DND-41 (cell line): ENCODE measurements around the gene OCA2.

Experiments
- ATAC-seq: fragments of 200-7000 bp; cut with Tn5 transposase; 3 replicates; pipeline ENCODE4 v1.9.1; 2021; ENCODE audit warnings: low read depth; ENCODE audit not compliant: insufficient read depth
- DNase-seq: peaks from one replicate; pipeline ENCODE4 v3.0.0-alpha.2; 2020
- H2AFZ ChIP-seq: 2 replicates; pipeline ENCODE4 v1.6.0; 2012; ENCODE audit warnings: low read depth, low read length
- H3K27ac ChIP-seq: 2 replicates; pipeline ENCODE4 v1.5.1; 2012; ENCODE audit warnings: low read length, inconsistent platforms
- H3K27me3 ChIP-seq: fragments of 200-600 bp; sonication (generic); 2 replicates; pipeline ENCODE4 v1.6.0; 2012; ENCODE audit warnings: low read length, mild to moderate bottlenecking, inconsistent platforms; ENCODE audit not compliant: insufficient read depth, poor library complexity
- H3K36me3 ChIP-seq: 2 replicates; pipeline ENCODE4 v1.5.1; 2012; ENCODE audit warnings: low read length, inconsistent platforms; ENCODE audit not compliant: insufficient read depth
- H3K4me1 ChIP-seq: 2 replicates; pipeline ENCODE4 v1.5.1; 2012; ENCODE audit warnings: mild to moderate bottlenecking, low read length; ENCODE audit not compliant: insufficient read depth
- H3K4me2 ChIP-seq: 2 replicates; pipeline ENCODE4 v1.6.0; 2012; ENCODE audit warnings: mild to moderate bottlenecking, moderate library complexity, low read length, inconsistent platforms; ENCODE audit not compliant: insufficient read depth
- H3K4me3 ChIP-seq, 2 experiments: fragments of 200-600 bp in 1 of 2; shearing (Covaris generic) in 1 of 2; 2 replicates each; pipeline ENCODE4 v1.5.1; 2012 to 2016; ENCODE audit warnings: inconsistent platforms in 2 of 2, low read length in 2 of 2, mild to moderate bottlenecking in 2 of 2, low read depth in 1 of 2, moderate library complexity in 1 of 2
- H3K79me2 ChIP-seq: 2 replicates; pipeline ENCODE4 v1.6.0; 2012; ENCODE audit warnings: low read length, inconsistent platforms; ENCODE audit not compliant: insufficient read depth
- H3K9ac ChIP-seq: 2 replicates; pipeline ENCODE4 v1.6.0; 2012; ENCODE audit warnings: low read depth, mild to moderate bottlenecking, inconsistent platforms, low read length, moderate library complexity
- H3K9me3 ChIP-seq: 2 replicates; pipeline ENCODE4 v1.5.1; 2012; ENCODE audit warnings: low read length, moderate library complexity, mild to moderate bottlenecking, inconsistent platforms; ENCODE audit not compliant: insufficient read depth, severe bottlenecking
- H4K20me1 ChIP-seq: 2 replicates; pipeline ENCODE4 v1.6.0; 2012; ENCODE audit warnings: low read length; ENCODE audit not compliant: insufficient read depth
- EZH2 ChIP-seq: IDR thresholded peaks from 3 replicates; pipeline ENCODE4 v1.6.1; 2012; ENCODE audit warnings: borderline replicate concordance, low read depth, mild to moderate bottlenecking, moderate library complexity, low read length, inconsistent platforms; ENCODE audit not compliant: severe bottlenecking
- TF ChIP-seq, protein P1 (sequence below): IDR thresholded peaks from 2 replicates; pipeline ENCODE4 v1.5.1; 2012; ENCODE audit warnings: borderline replicate concordance, low read length, moderate library complexity, mild to moderate bottlenecking; ENCODE audit not compliant: poor library complexity, severe bottlenecking; ENCODE audit errors: extremely low read depth

The OCA2 gene

DNA sequence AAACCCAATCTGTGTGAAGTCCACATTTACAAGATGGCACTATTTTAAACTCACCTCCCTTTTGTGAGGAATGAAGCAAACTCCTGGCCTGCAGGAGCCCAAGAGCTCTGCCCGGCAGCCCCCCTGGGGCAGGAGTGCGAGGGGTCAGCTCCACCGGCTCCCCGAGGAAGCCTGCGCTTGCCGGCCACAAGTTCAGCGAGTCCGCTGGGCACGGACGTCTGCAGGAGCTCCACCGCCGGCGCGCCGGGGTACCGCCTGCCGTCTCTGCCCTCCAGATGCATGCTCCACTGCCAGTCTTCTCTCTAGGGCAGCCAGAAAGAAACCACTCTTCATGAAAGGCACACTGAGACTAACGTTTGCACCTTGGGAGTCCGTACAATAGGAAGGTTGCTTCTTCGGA is 17.5 kb downstream of the OCA2 start:
- Histone ChIP-seq H4K20me1 (no peaks in the 10 kb centered on the region), H3K4me1 (no peaks in the 10 kb centered on the region), H3K9me3 (no peaks in the 10 kb centered on the region), H3K4me3 (no peak overlapping the region), H3K27me3 (no peaks in the 10 kb centered on the region), H3K36me3 (no peaks in the 10 kb centered on the region), H2AFZ (no peak overlapping the region), H3K9ac (no peak overlapping the region), H3K4me2 (no peak overlapping the region), H3K79me2 (no peaks in the 10 kb centered on the region), H3K27ac (no peak overlapping the region)
- ATAC-seq, result no peak
- TF ChIP-seq EZH2, result no peak
- DNase-seq, result no peak

DNA sequence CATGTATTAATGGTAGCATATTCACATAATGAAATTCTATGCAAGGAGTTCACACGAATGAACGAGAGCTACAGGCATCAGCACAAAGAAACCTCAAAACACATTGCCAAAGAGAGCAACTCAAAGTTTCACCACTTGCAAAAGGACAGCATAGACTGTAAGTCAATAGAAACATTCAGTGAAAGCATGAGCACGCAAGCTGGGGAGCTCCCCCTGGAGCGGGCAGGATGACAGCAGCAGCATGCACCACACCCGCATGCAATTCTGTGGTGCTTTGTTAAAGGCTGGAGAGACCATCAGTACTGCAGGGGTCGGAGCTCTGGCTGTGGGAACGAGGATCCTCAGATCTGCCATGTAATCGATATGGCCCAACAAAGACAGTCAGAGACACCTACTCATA is 18.7 kb downstream of the OCA2 start:
- Histone ChIP-seq H3K9me3 (no peaks in the 10 kb centered on the region), H4K20me1 (no peaks in the 10 kb centered on the region), H2AFZ (no peak overlapping the region), H3K4me1 (no peaks in the 10 kb centered on the region), H3K79me2 (no peaks in the 10 kb centered on the region), H3K4me2 (no peak overlapping the region), H3K27ac (no peak overlapping the region), H3K27me3 (no peaks in the 10 kb centered on the region), H3K4me3 (no peak overlapping the region), H3K9ac (no peak overlapping the region), H3K36me3 (no peaks in the 10 kb centered on the region)
- ATAC-seq (no peak), DNase-seq (no peak)
- no peak for TF ChIP-seq EZH2
- TF ChIP-seq, protein P1, sequence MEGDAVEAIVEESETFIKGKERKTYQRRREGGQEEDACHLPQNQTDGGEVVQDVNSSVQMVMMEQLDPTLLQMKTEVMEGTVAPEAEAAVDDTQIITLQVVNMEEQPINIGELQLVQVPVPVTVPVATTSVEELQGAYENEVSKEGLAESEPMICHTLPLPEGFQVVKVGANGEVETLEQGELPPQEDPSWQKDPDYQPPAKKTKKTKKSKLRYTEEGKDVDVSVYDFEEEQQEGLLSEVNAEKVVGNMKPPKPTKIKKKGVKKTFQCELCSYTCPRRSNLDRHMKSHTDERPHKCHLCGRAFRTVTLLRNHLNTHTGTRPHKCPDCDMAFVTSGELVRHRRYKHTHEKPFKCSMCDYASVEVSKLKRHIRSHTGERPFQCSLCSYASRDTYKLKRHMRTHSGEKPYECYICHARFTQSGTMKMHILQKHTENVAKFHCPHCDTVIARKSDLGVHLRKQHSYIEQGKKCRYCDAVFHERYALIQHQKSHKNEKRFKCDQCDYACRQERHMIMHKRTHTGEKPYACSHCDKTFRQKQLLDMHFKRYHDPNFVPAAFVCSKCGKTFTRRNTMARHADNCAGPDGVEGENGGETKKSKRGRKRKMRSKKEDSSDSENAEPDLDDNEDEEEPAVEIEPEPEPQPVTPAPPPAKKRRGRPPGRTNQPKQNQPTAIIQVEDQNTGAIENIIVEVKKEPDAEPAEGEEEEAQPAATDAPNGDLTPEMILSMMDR, result no peak

DNA sequence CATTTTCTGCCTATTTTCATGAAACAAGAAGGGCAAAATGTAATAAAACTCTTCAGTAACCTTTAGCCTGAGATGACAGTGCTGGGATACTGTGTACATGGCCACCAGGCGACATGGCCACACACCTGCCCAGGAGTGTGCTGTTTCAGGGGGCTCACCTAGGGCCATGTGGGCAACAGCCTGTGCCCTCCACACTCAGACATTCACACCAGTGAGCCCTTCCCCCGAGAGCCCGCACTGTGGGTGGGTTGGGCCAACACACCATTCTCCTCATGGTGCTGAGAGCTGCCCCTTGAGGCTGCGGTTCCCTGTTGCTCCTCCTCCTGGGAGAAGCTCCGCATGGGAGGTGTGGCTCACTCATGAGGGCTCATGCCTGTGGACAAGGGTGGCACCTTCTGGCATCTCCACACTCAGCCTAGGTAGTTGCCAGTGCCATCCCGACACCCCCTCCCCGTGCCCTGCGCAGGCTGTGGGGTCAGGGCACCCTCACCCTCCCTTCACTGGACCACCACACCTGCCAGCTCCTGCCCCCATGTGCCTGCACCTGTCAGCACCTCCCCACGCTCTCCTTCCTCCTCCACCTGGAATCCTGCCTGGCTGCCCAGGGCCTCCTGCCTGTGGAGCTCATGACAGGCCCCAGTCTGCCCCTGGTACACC is 19.7 kb downstream of the OCA2 start:
- H2AFZ ChIP-seq, result no peak overlapping the region
- no peaks in the 10 kb centered on the region for H3K9me3 ChIP-seq
- no peak overlapping the region for H3K9ac ChIP-seq
- H3K4me1 ChIP-seq, result no peaks in the 10 kb centered on the region
- H3K36me3 ChIP-seq, result no peaks in the 10 kb centered on the region
- TF ChIP-seq, protein P1, result no peak
- TF ChIP-seq EZH2, result no peak
- H3K27me3 ChIP-seq, result no peaks in the 10 kb centered on the region
- DNase-seq, result no peak
- H3K4me2 ChIP-seq, result no peak overlapping the region
- no peak overlapping the region for H3K27ac ChIP-seq
- no peaks in the 10 kb centered on the region for H4K20me1 ChIP-seq
- ATAC-seq, result no peak
- no peaks in the 10 kb centered on the region for H3K79me2 ChIP-seq
- no peak overlapping the region for H3K4me3 ChIP-seq

DNA sequence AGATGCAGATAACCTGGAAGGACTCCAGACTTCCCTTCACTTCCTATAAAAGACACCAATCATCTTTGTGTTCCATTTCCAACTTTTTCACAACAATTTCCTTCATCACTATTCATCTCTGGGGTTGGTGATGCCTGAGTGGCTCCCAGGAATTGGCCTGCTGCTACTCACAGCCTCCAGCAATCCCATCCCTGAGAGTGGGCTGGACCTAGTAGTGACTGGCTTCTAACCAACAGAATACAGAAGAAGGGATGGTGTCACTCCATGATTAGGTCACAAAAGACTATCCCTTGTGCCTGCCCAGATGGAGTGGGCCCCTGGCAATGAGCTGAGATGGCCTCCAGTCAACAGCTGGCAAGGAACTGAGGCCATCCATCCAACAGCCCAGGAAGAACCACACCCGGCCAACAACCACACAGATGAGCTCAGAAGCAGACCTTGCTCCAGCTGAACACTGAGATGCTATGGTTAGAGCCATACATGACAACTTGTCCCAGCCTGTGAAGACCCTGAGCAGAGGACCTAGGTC is 20.9 kb downstream of the OCA2 start:
- no peak for TF ChIP-seq EZH2
- TF ChIP-seq, protein P1, result no peak
- no peaks in the 10 kb centered on the region for H3K27me3 ChIP-seq
- H3K4me2 ChIP-seq, result no peak overlapping the region
- no peaks in the 10 kb centered on the region for H3K79me2 ChIP-seq
- DNase-seq, result no peak
- no peak overlapping the region for H3K4me3 ChIP-seq
- no peak for ATAC-seq
- no peak overlapping the region for H2AFZ ChIP-seq
- no peak overlapping the region for H3K9ac ChIP-seq
- no peaks in the 10 kb centered on the region for H3K9me3 ChIP-seq
- no peaks in the 10 kb centered on the region for H4K20me1 ChIP-seq
- H3K4me1 ChIP-seq, result no peaks in the 10 kb centered on the region
- H3K36me3 ChIP-seq, result no peaks in the 10 kb centered on the region
- no peak overlapping the region for H3K27ac ChIP-seq
